Right ventricle myocardium inferior (tissue), 1 donor: ENCODE measurements around the gene INSM2. TPM values are rescaled to one million over a fixed set of nuclear protein-coding genes. Genes with fewer than 3 reads are reported as not detected.

Experiments
- ATAC-seq: fragments of 200-7000 bp; cut with Tn5 transposase; one replicate; pipeline ENCODE4 v1.9.1; 2020; ENCODE audit warnings: mild to moderate bottlenecking, moderate library complexity
- DNase-seq: peaks from one replicate; pipeline ENCODE4 v3.0.0; 2021; ENCODE audit errors: missing footprints
- intact Hi-C: fragments of 100-400 bp; cut with DNase I; formaldehyde crosslinking; loops from one replicate; pipeline ENCODE4 v1.11.0; 2022
- long read RNA-seq: library from polyadenylated mRNA; unstranded; transcript quantifications from one replicate; pipeline ENCODE4 v2.0.0, GENCODE V29; 2021
- total RNA-seq: library from RNA; stranded (reverse); fragmentation: NEBNext Ultra II Directional; extraction: Animal tissue kit (Norgen Biotek cat#: 25700); gene quantifications from one replicate; pipeline ENCODE4 v1.2.1, GENCODE V29; 2021
- donor health status: DM: no; HTN: yes; CAD: no; lungs with severe emphysema.

The INSM2 gene
- not detected for total RNA-seq
- long read RNA-seq: 0 reads

GRCh38 chr14:35533357-35534207 lies at the start of gene INSM2:
Gene INSM2, plus strand, starts transcription at chr14:35534164. Its CDS starts 89 bp downstream, at chr14:35534253.
- DNase-seq: peak; percentile 68
- ATAC-seq: peak; percentile 61
- intact Hi-C loops: no loop called here

DNA sequence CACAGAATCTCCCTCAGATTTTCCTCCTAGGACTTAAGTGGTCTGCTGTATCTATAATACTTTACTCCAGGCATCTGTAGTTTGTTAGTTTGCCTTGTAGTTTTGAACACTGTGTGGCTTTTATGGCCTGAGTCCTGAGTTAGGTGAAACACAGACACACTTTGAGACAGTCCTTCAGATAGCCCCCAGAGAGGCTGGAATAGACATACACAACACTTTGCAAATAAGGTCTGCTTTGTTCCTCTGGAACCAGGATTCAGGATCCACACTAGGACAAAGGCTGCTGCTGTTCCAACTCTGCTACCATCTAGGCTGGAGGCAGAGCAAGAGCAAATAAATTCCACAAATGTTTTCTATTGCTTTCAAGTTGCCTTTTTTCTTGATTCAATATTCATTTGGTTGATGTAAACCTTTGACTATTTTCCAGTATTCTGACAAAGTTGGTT lies 41.4 kb upstream of the INSM2 start:
- ATAC-seq: no peak
- no peak for DNase-seq
- intact Hi-C loops: no loop called here

GRCh38 chr14:35495278-35495677 lies 38.7 kb upstream of the INSM2 start:
- ATAC-seq: no peak
- intact Hi-C loops: no loop called here
- no peak for DNase-seq

GRCh38 chr14:35499180-35499579 lies 34.8 kb upstream of the INSM2 start:
- no peak for ATAC-seq
- intact Hi-C loops: no loop called here

DNA sequence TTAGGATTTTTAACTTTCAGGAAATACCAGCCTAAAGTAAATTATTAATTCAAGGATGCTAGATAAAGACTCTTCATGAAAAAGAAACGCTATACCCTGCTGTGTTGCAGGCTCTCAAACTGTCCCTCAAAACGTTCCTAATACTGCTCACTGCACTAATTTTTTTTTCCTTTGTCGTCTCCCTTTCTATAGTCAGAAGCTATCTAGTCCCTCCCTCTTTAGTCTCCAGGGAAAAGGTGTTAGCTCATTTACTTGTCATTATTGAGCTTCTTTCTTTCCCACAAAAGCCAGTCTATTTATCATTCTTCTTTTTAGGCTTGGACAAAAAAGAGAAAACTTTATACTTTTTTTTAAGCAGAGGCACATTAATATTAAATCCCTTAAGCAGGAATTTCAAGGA lies 30.3 kb upstream of the INSM2 start:
- DNase-seq: no peak
- intact Hi-C loops: no loop called here

More at GRCh38 chr14:35499180-35499579, 34.8 kb upstream of the INSM2 start:
- DNase-seq: no peak

DNA sequence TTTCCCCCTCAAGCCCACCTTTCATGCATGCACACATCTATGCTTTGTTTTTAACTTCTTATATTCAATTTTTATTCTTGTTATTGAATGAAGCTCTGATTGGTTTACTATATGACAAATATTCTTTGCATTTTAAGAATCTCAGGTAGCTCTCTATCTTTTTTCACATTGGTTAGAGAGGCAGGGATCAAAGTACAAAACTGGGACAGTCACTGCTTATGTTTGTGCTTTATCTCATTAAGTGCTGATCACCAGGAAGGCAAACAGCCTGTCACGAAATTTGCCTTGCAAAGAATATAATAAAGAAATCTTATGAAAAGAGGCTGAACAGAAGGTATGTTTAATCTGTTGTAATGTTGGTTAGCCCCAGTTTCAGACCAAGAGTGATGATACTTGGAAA lies 29.7 kb upstream of the INSM2 start:
- ATAC-seq: no peak
- intact Hi-C loops: no loop called here
- DNase-seq: no peak

More for the DNA sequence above, 30.3 kb upstream of the INSM2 start:
- no peak for ATAC-seq

DNA sequence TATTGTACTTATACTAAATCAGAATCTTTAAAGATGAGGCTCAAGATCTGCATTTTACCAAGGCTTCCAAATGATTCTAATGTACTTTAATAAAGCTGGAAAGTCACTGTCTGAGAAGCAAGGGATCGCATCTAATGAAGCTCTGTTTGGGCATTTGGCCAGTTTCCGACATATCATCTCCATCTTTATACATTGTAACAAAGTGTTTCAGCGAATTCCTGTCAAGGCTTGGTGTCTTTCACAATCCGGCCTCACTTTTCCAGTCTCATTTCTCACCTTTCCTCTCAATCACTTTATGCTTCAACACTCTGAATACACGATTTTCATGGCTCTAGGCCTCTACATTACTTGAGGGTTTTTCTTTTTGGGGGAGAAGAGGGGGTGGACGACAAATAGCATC lies 27.5 kb upstream of the INSM2 start:
- DNase-seq (no peak), ATAC-seq (no peak)
- intact Hi-C loops: no loop called here

DNA sequence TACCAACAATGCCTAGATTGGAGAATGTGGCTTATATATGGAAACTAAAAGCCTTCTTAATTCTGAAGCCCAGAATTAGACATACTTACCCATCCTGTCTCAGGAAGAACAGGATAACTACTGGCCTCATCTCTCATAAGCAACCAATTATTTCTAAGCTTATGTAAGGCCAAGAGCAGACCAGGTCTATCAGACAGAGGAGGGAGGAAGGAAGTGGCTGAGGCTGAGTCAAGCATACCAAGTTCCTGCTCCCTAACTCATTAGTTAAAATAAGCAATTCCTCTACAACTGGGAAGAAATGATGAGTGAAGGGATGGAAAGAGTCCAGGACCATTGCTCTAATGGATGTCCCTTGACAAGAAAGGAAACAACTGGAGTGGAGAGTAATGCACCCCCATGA lies 27.0 kb upstream of the INSM2 start:
- DNase-seq: no peak
- ATAC-seq: no peak
- intact Hi-C loops: no loop called here

- DNase-seq (no peak), ATAC-seq (no peak)
- intact Hi-C loops: no loop called here
Measured at GRCh38 chr14:35509846-35510245, 24.1 kb upstream of the INSM2 start.

DNA sequence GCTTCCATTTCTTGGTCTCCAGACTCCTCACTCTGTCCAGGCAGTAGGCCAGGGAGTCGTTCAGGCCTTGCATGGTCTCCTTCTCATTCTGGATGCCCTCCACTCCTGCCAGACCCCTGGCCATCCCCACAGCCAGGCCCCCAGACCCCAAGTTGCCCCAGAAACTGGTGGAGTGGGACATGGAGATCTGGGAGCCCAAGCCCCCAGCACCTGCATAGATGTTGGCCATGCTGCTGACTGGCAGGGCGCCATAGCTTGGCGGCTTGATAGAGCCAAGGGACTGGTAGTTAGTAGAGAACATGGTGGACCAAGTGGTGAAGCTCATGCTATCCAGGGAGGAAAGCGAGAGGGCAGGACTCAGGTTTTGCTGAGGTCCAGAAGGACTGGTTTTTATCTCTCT lies 21.2 kb upstream of the INSM2 start:
- ATAC-seq: no peak
- intact Hi-C loops: no loop called here
- DNase-seq: no peak

GRCh38 chr14:35515916-35516315 lies 18.0 kb upstream of the INSM2 start:
- intact Hi-C loops: no loop called here
- DNase-seq: no peak
- no peak for ATAC-seq

- intact Hi-C loops: no loop called here
- no peak for DNase-seq
- no peak for ATAC-seq
Measured at GRCh38 chr14:35519986-35520385, 14.0 kb upstream of the INSM2 start.

- intact Hi-C loops: no loop called here
Measured at GRCh38 chr14:35525695-35526094, 8.3 kb upstream of the INSM2 start.

GRCh38 chr14:35526962-35527361 lies 7.0 kb upstream of the INSM2 start:
- intact Hi-C loops: no loop called here
- no peak for DNase-seq
- no peak for ATAC-seq

More at GRCh38 chr14:35525695-35526094, 8.3 kb upstream of the INSM2 start:
- DNase-seq: no peak
- no peak for ATAC-seq

DNA sequence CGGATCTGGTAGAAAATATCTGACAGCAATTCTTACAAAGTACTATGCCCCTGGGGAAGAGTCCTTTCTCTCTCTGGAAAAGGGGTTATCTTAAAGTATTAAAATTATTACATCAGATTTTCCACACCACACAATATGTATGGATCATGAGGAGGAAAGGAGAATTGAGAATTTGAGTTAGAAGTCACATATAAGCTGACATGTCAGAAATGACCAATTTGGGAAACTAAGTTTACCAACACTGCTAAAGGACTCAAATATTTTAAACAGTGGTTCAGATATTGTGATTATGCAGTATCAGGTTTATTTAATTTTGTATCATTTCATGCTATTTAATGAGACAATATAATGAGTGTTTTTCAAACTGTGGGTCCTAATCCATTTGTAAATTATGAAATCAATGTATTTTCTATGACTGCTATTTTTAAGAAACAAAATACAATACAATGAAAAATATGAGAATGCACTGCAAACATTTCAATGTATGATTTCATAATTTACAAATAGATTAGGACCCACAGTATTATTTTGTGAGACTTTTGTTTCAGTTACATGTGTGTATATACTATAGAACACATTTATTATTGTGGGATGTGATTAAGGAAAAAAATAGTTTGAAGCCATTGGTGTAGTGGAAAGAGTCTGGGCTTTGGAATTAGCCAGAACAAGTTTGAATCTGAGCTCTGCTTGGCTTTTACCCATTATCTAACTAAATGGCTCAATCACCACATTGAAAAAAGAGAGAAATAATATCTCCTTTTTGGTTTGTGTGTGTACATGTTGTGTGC lies 1.8 kb upstream of the INSM2 start:
- DNase-seq: no peak
- ATAC-seq: no peak
- intact Hi-C loops: no loop called here

DNA sequence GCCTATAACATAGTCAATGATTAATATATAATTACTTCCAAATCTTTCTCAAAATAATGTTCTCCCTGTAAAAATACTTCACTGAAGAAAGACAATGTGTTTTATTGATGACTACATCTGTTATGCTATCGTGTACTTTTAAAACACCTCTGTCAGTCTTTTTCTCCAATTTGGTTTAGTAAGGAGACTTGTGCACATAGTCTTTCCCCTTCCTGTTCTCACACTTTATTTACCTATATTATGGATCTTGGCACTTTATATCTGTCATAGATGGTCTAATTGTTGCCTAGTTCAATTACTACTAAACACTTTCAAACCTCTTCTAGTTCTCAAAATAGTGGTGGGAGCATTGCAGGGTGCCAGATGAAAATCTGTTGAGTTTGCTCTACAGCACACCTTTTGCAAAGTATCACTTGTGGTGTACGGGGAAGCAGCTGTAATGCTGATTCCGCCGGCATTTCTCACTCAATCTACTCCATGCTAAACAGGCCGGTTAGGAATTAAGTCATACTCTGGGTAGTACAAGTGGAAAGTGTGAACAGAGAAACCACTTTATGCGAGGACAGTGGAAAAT lies 1.1 kb upstream of the INSM2 start:
- ATAC-seq (no peak), DNase-seq (no peak)
- intact Hi-C loops: no loop called here

GRCh38 chr14:35534208-35534872 lies 376 bp downstream of the INSM2 start:
- intact Hi-C loops: no loop called here
- DNase-seq (no peak), ATAC-seq (peak; percentile 6)

DNA sequence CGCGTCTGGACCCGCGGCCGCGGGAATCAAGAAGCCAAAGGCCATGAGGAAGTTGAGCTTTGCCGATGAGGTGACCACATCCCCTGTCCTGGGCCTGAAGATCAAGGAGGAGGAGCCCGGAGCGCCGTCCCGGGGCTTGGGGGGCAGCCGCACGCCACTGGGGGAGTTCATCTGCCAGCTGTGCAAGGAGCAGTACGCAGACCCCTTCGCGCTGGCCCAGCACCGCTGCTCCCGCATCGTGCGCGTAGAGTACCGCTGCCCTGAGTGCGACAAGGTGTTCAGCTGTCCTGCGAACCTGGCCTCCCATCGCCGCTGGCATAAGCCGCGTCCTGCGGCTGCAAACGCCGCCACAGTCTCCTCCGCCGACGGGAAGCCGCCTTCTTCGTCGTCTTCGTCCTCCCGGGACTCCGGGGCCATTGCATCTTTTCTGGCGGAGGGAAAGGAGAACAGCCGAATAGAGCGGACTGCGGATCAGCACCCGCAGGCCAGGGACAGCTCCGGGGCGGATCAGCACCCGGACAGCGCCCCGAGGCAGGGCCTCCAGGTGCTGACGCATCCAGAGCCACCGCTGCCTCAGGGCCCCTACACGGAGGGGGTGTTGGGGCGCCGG lies 1.0 kb downstream of the INSM2 start:
- intact Hi-C loops: no loop called here
- ATAC-seq (peak; percentile 90), DNase-seq (peak; percentile 77)
